Measurements from ENCODE around the gene PDE8A.

Gene PDE8A

GRCh38 chr15:85007137-85007536, 25.5 kb downstream of the PDE8A start:
- DNase-seq (ENCODE audit: low spot score), result no peak
- in situ Hi-C loops (cut with MboI; ENCODE audit: low sequenced_read_pairs, unreplicated experiment), result no loop called here
- TF ChIP-seq CTCF (IDR thresholded peaks at IDR 0.05; ENCODE audit: borderline replicate concordance, control extremely low read depth, extremely low read depth, insufficient read depth, missing control alignments), result no peak

- in situ Hi-C loops (cut with MboI; ENCODE audit: low sequenced_read_pairs, unreplicated experiment), result no loop called here
- no peak for DNase-seq (ENCODE audit: low spot score)
- no peak for TF ChIP-seq CTCF (IDR thresholded peaks at IDR 0.05; ENCODE audit: borderline replicate concordance, control extremely low read depth, extremely low read depth, insufficient read depth, missing control alignments)
These were observed 26.2 kb downstream of the PDE8A start for GRCh38 chr15:85007741-85008397.

GRCh38 chr15:85008474-85009260, 27.0 kb downstream of the PDE8A start:
- in situ Hi-C loops (cut with MboI; ENCODE audit: low sequenced_read_pairs, unreplicated experiment), result no loop called here
- no peak for TF ChIP-seq CTCF (IDR thresholded peaks at IDR 0.05; ENCODE audit: borderline replicate concordance, control extremely low read depth, extremely low read depth, insufficient read depth, missing control alignments)

GRCh38 chr15:85009435-85009834, 27.8 kb downstream of the PDE8A start:
- DNase-seq (ENCODE audit: low spot score), result no peak
- in situ Hi-C loops (cut with MboI; ENCODE audit: low sequenced_read_pairs, unreplicated experiment), result no loop called here
- no peak for TF ChIP-seq CTCF (IDR thresholded peaks at IDR 0.05; ENCODE audit: borderline replicate concordance, control extremely low read depth, extremely low read depth, insufficient read depth, missing control alignments)

More at GRCh38 chr15:85008474-85009260, 27.0 kb downstream of the PDE8A start:
- DNase-seq (ENCODE audit: low spot score), result no peak

GRCh38 chr15:85010071-85010385, 28.4 kb downstream of the PDE8A start:
- in situ Hi-C loops (cut with MboI; ENCODE audit: low sequenced_read_pairs, unreplicated experiment), result no loop called here
- no peak for TF ChIP-seq CTCF (IDR thresholded peaks at IDR 0.05; ENCODE audit: borderline replicate concordance, control extremely low read depth, extremely low read depth, insufficient read depth, missing control alignments)
- DNase-seq (ENCODE audit: low spot score), result no peak

GRCh38 chr15:85010386-85011159, 28.9 kb downstream of the PDE8A start:
- TF ChIP-seq CTCF (IDR thresholded peaks at IDR 0.05; ENCODE audit: borderline replicate concordance, control extremely low read depth, extremely low read depth, insufficient read depth, missing control alignments), result no peak
- in situ Hi-C loops (cut with MboI; ENCODE audit: low sequenced_read_pairs, unreplicated experiment), result no loop called here
- no peak for DNase-seq (ENCODE audit: low spot score)

All from GM13976 (cell line).